Measurements from ENCODE around the gene SEPHS1.
"Not testable (repeated sequence)": the region's sequence is repeated elsewhere in the genome, so short reads cannot be mapped to it uniquely, and the experiment has no call there.

SEPHS1 gene

DNA sequence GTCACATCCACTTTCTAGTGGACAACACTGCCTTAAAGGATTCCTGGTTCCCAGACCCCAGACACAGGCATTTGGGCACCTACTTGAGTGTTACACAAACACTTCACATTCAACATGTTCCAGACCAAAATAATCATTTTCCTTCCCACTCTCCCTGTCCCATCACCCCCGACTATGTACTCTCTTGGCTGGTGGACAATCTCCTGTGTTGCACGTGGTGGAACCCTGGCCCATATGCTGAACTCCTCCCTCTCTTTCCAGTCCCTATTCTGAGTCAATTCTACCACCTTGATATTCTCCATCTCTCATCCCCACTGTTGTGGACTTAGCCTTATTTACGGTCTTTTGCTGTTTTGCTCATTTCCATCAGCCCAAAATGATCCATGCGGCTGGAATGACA, 8.3 kb upstream of the SEPHS1 start:
- DNase-seq = no peak

DNA sequence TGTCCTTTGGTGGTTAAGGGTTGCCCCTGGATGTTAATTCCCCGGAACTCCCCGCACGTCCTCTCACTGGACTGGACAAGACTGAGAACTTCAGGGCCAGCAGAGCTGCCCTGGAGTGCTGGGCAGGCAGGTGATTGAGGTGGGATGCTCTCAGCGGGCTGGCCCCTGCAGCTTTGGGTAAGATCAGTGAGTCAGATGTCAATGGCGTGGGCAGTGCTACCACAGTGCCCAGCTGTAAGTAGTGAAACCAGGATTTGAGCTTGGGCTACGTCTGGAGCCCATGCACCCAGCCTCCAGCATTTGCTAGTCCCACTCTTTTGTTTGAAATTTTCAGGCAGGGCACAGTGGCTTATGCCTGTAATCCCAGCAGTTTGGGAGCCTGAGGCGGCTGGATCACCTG, 6.7 kb upstream of the SEPHS1 start:
- no peak for DNase-seq

GRCh38 chr10:13352519-13352918, 4.4 kb upstream of the SEPHS1 start:
- DNase-seq = no peak

GRCh38 chr10:13351340-13351915, 3.3 kb upstream of the SEPHS1 start:
- no peak for DNase-seq

- DNase-seq = peak; percentile 54
Measured at GRCh38 chr10:13349463-13350274, 1.6 kb upstream of the SEPHS1 start.

DNA sequence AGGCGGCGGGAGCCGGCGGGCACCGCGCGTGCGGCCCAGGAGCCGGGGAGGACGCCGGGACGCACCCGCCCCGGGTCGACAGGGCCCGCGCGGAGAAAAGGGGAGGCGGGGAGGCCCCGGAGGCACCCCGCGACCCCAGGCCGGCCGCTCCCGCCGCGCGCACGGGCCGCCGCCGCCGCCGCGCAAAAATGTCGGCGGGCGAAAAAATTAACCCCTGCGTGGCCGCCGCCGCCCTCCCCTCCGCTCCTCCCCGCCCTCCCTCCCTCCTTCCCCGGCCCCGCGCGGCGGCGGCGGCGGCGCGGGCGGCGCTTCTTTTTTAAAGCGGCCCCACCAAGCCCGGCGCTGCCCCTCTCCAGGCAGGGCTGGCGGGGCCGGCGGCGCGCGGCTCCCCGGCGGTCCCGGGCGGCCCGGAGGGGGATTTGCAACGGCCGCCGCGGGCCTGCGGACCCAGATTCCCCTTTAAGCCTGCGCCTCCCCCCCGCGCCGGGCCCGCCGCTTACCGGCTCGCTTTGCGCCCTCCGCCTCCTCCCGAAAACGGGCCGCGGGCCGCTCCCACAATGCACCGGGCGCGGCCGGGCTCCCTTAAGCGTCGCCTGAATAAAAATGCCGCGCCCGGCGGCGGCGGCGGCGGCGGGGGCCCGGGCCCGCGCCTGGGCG, 465 bp downstream of the SEPHS1 start:
- DNase-seq = peak; percentile 94

DNA sequence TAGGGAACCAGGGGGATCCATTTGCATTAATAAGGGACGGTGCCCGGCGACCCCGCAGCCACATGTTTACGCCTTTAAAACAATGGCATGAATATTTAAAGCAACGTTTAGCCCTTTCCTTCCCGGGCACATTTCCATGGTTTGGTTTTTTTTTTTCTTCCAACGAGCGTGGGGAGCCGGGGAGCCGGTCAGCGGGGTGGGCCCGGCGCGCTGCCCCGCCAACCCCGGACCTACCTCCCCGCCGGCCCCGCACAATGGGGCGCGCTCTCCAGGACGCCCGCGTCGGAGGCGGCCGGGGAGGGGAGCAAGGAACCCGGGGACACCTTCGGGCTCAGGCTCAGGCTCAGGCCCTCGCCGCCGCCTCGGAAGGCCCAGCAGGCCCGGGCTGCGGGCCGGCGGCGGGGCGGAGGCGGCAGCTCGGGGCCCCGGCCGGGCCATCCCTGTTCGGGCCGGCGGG, 1.0 kb downstream of the SEPHS1 start:
- DNase-seq = no peak

GRCh38 chr10:13346283-13347042, 1.6 kb downstream of the SEPHS1 start:
- peak; percentile 41 for DNase-seq

GRCh38 chr10:13340626-13341376, 7.3 kb downstream of the SEPHS1 start:
- no peak for DNase-seq

- DNase-seq = no peak
Measured at GRCh38 chr10:13340068-13340467, 8.0 kb downstream of the SEPHS1 start.

DNA sequence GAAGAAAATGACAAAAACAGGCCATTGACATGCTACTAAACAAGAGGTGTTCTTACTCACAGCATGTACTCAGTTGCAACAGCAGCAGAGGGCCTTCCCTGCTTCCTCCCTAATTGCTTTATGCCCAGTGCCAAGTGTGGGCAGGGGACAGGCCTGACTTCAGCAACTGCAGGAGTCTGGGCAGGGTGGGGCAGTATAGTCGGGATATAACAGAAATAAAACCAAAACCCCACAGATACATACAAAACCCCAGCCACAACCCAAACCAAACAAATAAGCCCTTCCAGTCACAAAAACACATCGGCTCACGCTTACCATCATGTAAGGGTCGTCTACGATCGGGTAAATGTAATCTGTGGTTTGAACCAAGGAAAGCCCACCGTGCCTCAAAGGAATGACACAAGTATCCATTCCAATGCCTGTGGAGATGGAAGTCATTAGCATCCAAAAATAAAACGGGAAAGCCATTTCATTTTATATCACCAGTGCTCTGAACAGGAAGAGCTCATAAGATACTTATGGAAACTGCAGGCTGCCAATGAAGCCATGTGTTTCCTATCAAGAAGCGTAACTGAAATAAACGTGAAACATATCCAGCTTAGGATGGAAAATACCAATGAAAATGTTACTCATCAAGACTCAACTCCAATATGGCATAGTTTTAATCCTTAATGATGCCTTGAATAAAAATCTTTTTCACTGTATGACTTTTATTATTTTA, 9.5 kb downstream of the SEPHS1 start:
- no peak for DNase-seq

DNA sequence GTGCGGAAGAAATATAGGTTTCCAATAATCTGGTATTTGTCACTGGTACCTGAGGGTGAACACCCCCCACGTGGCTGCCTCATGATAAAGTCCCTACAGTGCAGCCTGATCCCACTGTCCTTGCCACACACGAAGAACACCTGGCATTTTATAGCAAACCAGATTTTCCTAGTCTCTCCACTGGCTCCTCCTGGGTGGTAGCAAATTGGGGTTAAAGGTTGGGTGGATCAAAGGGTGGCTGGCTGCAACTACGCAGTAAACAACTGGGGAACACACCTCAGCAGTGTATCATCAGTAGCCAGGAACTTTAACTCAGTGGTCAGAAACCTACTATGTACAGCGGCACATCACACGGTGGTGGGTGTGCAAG, 10.3 kb downstream of the SEPHS1 start:
- DNase-seq = no peak

GRCh38 chr10:13337128-13337826, 10.8 kb downstream of the SEPHS1 start:
- no peak for DNase-seq

- DNase-seq = no peak
Measured at GRCh38 chr10:13335881-13336280, 12.2 kb downstream of the SEPHS1 start.

- no peak for DNase-seq
Measured at GRCh38 chr10:13334556-13334955, 13.5 kb downstream of the SEPHS1 start.

DNA sequence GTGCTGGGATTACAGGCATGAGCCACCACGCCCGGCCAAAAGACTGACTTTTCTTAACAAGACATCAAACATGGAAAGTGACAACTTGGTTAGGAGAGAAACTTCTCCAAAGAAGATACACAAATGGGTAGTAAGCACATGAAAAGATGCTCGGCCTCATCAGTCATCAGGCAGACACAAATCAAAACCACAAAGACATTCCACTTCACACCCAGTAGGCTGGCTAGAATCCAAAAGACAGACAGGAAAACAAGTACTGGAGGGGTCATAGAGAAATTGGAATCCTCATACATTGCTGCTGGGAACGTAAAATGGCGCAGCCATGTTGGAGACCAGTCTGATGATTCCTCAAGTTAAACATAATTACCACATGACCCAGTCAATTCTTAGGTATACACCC, 16.4 kb downstream of the SEPHS1 start:
- DNase-seq = no peak

DNA sequence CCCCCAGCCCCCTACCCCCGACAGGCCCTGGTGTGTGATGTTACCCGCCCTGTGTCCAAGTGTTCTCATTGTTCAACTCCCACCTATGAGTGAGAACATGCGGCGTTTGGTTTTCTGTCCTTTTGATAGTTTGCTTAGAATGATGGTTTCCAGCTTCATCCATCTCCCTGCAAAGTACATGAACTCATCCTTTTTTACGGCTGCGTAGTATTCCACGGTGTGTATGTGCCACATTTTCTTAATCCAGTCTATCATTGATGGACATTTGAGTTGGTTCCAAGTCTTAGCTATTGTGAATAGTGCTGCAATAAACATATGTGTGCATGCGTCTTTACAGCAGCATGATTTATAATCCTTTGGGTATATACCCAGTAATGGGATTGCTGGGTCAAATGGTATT, 17.1 kb downstream of the SEPHS1 start:
- not testable (repeated sequence) for DNase-seq

GRCh38 chr10:13329565-13329964, 18.5 kb downstream of the SEPHS1 start:
- DNase-seq = no peak

DNA sequence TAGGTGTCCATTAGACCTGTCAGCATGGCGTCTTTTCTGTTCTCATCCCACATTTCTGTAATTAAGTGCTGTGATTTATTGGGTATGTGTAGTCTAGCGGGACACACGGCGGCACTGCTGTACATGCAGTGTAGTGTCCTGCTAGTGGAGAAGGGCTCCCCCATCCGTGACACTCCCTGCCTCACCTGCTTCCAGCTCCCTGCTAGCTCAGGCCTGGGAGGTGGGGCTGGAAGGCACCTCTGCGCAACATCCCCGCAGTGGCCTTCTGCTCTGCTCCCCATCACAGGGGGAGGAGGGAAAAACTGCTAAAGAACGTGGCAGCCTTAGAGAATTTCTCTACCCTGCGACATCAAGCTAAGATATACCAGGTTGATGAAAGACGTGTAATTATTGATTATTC, 19.5 kb downstream of the SEPHS1 start:
- DNase-seq = no peak

DNA sequence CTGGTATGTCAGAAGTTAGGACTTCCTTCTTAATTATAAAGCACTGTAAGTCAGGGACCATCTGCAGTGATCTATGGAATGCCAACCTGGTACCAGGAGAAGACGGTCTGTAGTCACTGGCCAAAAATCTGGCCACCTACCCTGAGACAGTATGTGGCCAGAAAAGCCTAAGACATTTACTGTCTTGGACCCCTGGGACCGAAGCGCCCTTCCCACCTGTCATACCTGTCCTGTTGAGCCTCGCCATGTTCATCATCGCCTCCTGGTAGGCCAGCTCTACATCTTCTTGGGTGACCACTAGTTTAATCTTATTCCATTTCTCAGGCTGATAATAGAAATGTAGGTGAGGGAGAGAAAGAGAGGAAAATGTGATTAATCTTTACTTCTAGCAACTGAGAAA, 20.0 kb downstream of the SEPHS1 start:
- no peak for DNase-seq

DNA sequence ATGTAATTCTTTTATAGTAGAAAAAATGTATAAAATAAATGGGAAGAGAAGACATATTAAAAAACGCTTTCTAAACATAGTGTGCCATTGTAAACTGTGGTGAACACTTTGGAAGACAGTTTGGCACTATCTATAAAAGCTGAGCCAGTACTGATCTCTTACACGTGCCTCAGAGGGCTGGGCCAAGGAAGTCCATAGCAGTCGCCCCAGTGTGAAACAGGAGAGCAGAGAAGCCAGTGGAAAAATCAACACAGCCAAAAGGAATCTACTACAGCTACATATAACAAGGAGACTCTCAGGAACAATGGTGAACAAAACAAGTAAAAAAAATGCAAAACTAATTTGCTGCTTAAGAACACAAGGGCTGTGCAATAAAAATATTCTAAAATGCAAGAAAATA, 20.6 kb downstream of the SEPHS1 start:
- no peak for DNase-seq
